ENCODE results near the gene KRTAP15-1. TPM values are rescaled to one million over a fixed set of nuclear protein-coding genes. Genes with fewer than 3 reads are reported as not detected.

The KRTAP15-1 gene, protein sequence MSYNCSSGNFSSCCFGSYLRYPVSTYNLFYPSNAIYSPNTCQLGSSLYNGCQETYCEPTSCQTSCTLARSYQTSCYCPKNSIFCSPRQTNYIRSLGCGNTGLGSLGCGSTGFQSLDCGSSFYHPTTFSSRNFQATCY
- total RNA-seq (not detected), polyA plus RNA-seq (not detected)
- long read RNA-seq, donor 1 = 0 reads
- long read RNA-seq, donor 2 = 0 reads

DNA sequence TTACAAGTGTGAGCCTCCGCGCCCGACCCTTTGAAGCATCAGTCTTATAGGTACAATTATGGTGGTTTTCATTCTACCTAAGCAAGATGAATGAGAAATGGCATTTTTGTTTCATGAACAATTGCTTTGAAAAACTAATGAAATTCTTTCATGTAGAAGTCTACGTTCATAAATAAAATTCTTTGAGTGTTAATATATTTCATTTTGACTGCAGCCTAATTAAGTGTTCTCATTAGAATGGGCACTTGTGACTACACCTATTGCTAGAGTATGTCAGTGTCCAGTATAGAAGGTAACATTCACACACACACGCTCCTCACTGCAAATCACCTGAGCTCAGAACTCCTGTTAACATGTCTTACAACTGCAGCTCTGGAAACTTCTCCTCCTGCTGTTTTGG lies at the start of gene KRTAP15-1:
KRTAP15-1 (plus strand) TSS at position 301 of the 400 bp plus-strand sequence; CDS start at position 354, 53 bp downstream.
- Histone ChIP-seq H3K9me3 (no peaks in the 10 kb centered on the region), H3K27me3 (replicated peaks in 1 of 7) (no peaks in the 10 kb centered on the region), H3K4me1 (no peaks in the 10 kb centered on the region), H3K4me3 (no peak within 1 kb of the TSS), H3K36me3 (no peaks in the 10 kb centered on the region), H3K27ac (no peak within 1 kb of the TSS)
- intact Hi-C loops (cut with DNase I; ENCODE audit: low total_unique reads) = no loop called here
- WGBS, 5 donors = 90 to 96% (median 94%) methylated on average over 5 of the region's 5 CpGs
- TF ChIP-seq POLR2AphosphoS5 (IDR thresholded peaks at IDR 0.05) (no peak), POLR2A (IDR thresholded peaks at IDR 0.05) (no peak)
- TF ChIP-seq, protein P1, sequence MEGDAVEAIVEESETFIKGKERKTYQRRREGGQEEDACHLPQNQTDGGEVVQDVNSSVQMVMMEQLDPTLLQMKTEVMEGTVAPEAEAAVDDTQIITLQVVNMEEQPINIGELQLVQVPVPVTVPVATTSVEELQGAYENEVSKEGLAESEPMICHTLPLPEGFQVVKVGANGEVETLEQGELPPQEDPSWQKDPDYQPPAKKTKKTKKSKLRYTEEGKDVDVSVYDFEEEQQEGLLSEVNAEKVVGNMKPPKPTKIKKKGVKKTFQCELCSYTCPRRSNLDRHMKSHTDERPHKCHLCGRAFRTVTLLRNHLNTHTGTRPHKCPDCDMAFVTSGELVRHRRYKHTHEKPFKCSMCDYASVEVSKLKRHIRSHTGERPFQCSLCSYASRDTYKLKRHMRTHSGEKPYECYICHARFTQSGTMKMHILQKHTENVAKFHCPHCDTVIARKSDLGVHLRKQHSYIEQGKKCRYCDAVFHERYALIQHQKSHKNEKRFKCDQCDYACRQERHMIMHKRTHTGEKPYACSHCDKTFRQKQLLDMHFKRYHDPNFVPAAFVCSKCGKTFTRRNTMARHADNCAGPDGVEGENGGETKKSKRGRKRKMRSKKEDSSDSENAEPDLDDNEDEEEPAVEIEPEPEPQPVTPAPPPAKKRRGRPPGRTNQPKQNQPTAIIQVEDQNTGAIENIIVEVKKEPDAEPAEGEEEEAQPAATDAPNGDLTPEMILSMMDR (IDR thresholded peaks at IDR 0.05 in 8 of 11, conservative IDR thresholded peaks at IDR 0.05 in 3 of 11) = no peak
- no peak for DNase-seq

DNA sequence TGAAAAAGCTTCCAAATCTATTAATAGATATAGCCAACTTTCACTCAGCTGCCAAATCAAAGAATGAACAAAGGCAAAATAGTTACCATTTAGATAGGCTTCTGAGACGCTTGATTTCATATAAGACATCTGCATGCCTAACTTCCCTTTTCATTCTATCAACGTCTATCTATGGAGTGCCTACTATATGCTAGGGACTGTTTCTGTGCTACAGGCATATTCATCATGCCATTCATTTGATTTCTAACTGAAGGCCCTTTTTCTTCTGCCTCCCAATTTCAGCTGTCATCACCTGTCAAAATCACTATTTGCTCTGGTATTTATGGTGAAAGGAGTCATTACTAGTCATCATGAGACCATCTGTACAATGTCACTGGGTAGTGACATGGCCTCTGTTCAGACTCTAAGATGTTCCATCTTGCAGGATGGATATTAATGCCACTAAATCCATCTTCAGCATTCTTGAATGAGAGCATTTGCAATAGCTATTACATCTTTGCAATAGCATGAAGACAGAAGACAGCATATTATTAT lies 48.5 kb upstream of the KRTAP15-1 start:
- Histone ChIP-seq H3K27ac (no peak overlapping the region), H3K27me3 (replicated peaks in 1 of 7) (no peaks in the 10 kb centered on the region), H3K4me3 (no peak overlapping the region), H3K36me3 (no peaks in the 10 kb centered on the region), H3K4me1 (no peaks in the 10 kb centered on the region), H3K9me3 (peaks cover 0 to 22% (median 11%) of the 10 kb centered on the region in 8 donors)
- WGBS, 5 donors = 57 to 74% (median 66%) methylated on average over 2 of the region's 2 CpGs
- TF ChIP-seq POLR2A (IDR thresholded peaks at IDR 0.05) (no peak), POLR2AphosphoS5 (IDR thresholded peaks at IDR 0.05) (no peak)
- TF ChIP-seq, protein P1 (IDR thresholded peaks at IDR 0.05 in 8 of 11, conservative IDR thresholded peaks at IDR 0.05 in 3 of 11) = no peak
- intact Hi-C loops (cut with DNase I; ENCODE audit: low total_unique reads) = no loop called here
- no peak for DNase-seq

DNA sequence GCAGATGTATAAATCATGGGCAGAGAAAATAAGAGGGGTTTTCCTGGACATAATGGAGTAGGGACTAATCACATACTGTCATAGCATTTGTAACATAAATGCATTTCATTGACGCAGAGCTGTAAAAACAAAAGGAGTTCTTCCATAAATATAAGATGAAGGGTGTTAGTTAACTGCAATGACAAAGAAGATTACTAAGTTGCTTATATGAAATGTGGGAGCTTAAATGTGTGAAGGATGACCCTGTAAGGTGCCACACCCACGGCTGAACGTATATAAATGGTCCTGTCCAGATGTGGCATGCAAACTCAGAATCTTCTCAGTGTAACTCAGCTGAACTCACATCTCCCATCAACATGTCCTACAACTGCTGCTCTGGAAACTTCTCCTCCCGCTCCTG lies 44.3 kb upstream of the KRTAP15-1 start, which contains the start of gene KRTAP13-1:
KRTAP13-1 (plus strand) TSS at position 301 of the 400 bp plus-strand sequence; CDS start at position 357, 56 bp downstream.
- no peaks in the 10 kb centered on the region for H3K4me1 ChIP-seq
- no peaks in the 10 kb centered on the region for H3K27me3 ChIP-seq (replicated peaks in 1 of 7)
- H3K36me3 ChIP-seq = no peaks in the 10 kb centered on the region
- WGBS, 5 donors = 72 to 83% (median 79%) methylated on average over 4 of the region's 4 CpGs
- intact Hi-C loops (cut with DNase I; ENCODE audit: low total_unique reads) = no loop called here
- no peak within 1 kb of the TSS for H3K4me3 ChIP-seq
- TF ChIP-seq, protein P1 (IDR thresholded peaks at IDR 0.05 in 8 of 11, conservative IDR thresholded peaks at IDR 0.05 in 3 of 11) = no peak
- TF ChIP-seq POLR2AphosphoS5 (IDR thresholded peaks at IDR 0.05) = no peak
- TF ChIP-seq POLR2A (IDR thresholded peaks at IDR 0.05) = no peak
- H3K9me3 ChIP-seq = peaks cover 0 to 7% (median 4%) of the 10 kb centered on the region in 8 donors
- DNase-seq = no peak
- H3K27ac ChIP-seq = no peak within 1 kb of the TSS

DNA sequence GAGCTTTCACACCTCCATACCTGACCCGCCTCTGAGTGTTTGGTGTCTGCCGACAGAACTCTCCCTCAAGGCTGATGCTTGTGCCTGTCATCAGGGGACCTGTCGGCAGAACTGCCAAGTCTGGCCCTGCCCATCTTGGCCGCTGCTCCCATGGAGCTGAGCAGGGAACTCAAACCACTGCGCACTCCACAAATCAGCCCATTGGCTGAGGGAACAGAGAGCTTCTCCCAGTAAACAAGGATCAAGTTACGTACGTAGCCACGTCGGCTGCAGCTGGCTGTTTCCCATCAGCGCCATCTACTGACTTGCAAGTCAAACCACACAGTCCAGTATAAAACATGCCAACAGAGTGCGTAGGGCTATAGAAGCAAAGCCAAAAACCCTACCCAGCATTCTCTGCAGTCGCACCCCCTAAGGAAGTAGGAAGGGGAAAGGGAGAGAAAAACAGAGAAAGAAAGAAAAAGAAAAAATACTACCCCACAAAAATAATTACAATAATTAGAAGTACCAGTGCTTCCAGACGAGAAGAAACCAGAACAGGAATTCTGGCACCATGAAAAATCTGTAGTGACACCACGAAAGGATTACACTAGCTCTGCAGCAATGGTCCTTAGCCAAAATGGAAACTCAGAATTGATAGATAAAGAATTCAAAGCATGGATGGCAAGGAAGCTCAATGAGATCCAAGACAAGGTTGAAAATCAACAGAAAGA lies 31.1 kb upstream of the KRTAP15-1 start:
- Histone ChIP-seq H3K27me3 (replicated peaks in 1 of 7) (no peaks in the 10 kb centered on the region), H3K9me3 (peaks cover 0 to 21% (median 12%) of the 10 kb centered on the region in 8 donors), H3K36me3 (no peaks in the 10 kb centered on the region), H3K27ac (no peak overlapping the region), H3K4me1 (no peaks in the 10 kb centered on the region), H3K4me3 (no peak overlapping the region)
- TF ChIP-seq POLR2AphosphoS5 (IDR thresholded peaks at IDR 0.05) (no peak), POLR2A (IDR thresholded peaks at IDR 0.05) (no peak)
- TF ChIP-seq, protein P1 (IDR thresholded peaks at IDR 0.05 in 8 of 11, conservative IDR thresholded peaks at IDR 0.05 in 3 of 11) = no peak
- intact Hi-C loops (cut with DNase I; ENCODE audit: low total_unique reads) = no loop called here
- no peak for DNase-seq
- WGBS, 5 donors = 31 to 38% (median 36%) methylated on average over 12 to 14 of the region's 14 CpGs
